VCaP (cell line): Measurements from ENCODE around the gene PRR19.
"Not testable (repeated sequence)": the region's sequence is repeated elsewhere in the genome, so short reads cannot be mapped to it uniquely, and the experiment has no call there.

ENCODE experiments used
- H3K27ac ChIP-seq: fragments of 450-650 bp; 2 replicates; pipeline ENCODE4 v1.5.1; 2017
- CTCF ChIP-seq: fragments of 450-650 bp; conservative IDR thresholded peaks from 2 replicates; pipeline ENCODE4 v1.5.1; 2017; ENCODE audit warnings: mild to moderate bottlenecking, moderate library complexity

Gene PRR19

DNA sequence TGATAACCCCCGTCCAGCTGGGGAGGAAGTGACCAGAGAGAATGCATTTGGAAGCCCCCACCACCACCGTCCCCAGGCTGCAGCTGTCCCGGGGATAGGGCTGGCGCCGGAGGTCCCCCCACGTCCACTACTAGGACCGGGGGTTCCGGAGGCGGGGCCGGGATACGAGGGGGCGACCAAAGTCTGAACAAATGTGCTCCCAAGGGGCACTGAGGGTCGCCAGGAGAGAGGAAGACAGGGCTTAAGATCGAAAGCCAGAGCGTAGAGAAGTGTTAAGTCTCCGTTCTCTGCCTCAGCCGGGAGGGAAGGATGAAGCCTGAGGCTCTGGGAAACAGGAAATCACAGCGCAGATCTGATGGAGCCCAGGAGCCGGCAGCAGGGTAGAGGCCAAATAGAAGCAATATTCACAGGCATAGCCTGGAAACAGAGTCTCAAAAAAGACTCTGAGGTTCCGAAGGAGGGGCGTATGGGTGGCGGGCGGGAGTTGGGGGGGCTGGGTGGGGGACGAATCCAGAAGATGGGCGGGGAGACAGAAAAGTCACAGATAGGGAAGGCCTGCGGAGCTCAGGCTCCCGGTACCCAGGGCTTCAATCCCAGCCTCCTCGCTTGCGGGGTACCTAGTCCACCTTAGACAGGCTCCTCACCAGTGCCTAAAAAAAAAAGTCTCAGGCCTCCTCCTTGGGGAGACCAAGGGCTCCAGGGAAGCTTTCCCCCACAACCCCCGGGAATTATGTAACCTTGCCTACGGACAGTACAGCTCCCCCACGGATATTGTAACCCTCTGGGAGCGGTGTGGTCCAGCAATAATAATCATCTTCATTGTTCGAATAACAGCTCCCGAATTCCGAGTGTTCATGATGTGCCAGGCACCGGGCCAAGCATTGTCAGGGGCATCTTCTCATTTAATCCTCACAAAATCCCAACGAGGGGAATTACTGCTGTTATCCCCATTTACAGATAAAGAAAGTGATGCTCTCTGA, 45.9 kb upstream of the PRR19 start:
- no peak for TF ChIP-seq CTCF
- peak overlapping the region; percentile 91 for H3K27ac ChIP-seq

DNA sequence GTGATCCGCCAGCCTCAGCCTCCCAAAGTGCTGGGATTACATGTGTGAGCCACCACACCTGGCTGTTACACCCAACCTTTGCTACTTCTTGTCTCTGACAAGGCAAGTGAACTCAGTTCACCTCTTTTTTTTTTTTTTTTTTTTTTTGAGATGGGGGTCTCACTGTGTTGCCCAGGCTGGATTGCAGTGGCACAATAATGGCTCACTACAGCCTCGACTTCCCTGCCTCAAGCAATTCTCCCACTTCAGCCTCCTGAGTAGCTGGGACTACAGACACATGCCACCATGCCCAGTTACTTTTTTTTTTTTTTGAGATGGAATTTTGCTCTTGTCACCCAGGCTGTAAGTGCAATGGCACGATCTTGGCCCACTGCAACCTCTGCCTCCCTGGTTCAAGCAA, 44.1 kb upstream of the PRR19 start:
- H3K27ac ChIP-seq = not testable (repeated sequence)

GRCh38 chr19:42261763-42262162, 40.2 kb upstream of the PRR19 start:
- H3K27ac ChIP-seq = no peak overlapping the region

GRCh38 chr19:42266105-42266504, 35.8 kb upstream of the PRR19 start:
- H3K27ac ChIP-seq = not testable (repeated sequence)

More at GRCh38 chr19:42261763-42262162, 40.2 kb upstream of the PRR19 start:
- no peak for TF ChIP-seq CTCF

DNA sequence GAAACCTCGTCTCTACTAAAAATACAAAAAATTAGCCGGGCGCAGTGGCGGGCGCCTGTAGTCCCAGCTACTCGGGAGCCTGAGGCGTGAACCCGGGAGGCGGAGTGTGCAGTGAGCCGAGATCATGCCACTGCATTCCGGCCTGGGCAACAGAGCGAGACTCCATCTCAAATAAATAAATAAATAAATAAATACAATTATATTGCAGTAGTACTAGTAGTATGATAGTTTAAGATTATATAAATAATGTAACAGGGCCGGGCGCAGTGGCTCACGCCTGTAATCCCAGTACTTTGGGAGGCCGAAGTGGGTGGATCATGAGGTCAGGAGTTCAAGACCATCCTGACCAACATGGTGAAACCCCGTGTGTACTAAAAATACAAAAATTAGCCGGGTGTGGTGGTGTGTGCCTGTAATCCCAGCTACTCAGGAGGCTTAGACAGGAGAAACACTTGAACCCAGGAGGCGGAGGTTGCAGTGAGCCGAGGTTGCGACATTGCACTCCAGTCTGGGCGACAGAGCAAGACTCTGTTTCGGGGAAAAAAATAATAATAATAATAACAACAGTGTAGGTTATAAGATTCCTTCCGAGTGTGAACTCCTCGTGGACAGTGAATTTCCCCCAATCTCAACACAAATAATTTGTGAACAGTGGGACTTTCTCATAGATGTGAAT, 34.9 kb upstream of the PRR19 start:
- H3K27ac ChIP-seq = peak overlapping the region; percentile 98

- no peak for TF ChIP-seq CTCF
- peak overlapping the region; percentile 98 for H3K27ac ChIP-seq
Measured at GRCh38 chr19:42267644-42268141, 34.2 kb upstream of the PRR19 start.

DNA sequence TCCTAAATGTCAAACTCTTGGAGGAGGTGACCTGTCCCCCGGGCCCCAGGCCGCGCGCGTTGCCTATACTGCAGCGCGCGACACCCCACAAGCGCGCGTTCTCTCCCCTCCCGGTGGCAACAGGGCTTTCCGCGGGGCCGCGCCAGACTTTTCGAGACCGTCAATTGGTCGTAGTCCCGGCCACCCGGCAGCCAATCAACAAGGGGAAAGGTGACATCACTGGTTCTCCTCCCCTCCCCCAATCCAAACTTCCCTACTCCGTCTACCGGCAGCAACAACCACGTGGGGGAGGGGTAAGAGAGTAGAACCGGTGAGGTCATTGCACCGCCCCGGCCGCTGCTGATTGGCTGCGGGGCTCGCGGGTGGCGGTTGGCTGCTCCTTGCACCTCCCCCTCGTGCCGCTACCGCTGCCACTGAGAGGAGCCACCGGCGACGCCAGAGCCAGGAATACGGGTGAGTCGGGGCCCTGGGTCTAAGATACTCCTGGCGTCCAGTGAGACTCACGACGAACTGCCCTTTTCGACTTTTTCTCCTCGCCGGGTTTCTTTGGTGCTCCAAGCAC, 33.7 kb upstream of the PRR19 start:
- TF ChIP-seq CTCF = no peak

DNA sequence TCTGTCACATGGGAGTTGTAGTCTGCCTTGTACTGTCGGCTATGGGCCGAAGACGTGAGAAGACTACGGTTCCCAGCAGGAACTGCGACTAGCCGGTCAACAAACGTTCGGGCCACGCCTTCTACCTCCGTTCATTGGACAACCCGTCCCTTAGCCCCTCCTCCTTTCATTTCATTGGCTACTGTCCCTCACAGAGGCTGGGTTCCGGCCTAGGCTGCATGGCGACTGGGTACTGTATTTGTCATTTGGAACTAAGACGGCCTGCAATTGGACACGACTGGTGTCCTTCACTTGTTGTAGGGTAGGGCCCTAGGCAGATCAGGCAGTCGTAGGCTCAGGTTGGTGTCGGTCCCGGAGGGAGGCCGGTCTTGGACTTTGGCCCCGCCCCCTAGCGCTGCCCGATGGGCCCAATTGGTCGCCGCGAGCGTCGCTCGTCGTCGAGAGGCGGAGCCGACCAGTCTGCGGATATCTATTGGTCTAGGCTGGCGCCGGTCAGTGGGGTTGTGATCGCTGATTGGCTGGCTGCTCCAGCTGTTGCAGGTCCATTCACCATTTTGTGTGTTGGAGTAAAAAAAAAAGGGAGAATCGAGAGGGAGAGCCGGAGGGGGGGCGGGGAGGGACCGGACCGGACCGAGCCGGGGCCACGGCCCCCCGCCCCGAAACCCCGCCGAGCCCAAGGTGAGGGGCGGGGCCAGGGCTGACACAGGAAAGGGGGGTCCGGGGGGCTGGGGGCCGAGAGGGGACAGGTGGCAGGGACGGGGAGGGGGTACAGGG, 33.0 kb upstream of the PRR19 start, which contains the start of gene CIC:
CIC (plus strand) TSS at position 549 of the 774 bp plus-strand sequence. CDS start 2,532 bp downstream, outside the sequence.
- no peak for TF ChIP-seq CTCF
- H3K27ac ChIP-seq = peak within 1 kb of the TSS; percentile 98

More for the DNA sequence above, 33.7 kb upstream of the PRR19 start:
- H3K27ac ChIP-seq = peak overlapping the region; percentile 98
